ENCODE measurements around the gene PEX11A. TPM values are rescaled to one million over a fixed set of nuclear protein-coding genes. Genes with fewer than 3 reads are reported as not detected.

Gene PEX11A
- total RNA-seq, 1 experiment from 2014 or later = 1.3 TPM

DNA sequence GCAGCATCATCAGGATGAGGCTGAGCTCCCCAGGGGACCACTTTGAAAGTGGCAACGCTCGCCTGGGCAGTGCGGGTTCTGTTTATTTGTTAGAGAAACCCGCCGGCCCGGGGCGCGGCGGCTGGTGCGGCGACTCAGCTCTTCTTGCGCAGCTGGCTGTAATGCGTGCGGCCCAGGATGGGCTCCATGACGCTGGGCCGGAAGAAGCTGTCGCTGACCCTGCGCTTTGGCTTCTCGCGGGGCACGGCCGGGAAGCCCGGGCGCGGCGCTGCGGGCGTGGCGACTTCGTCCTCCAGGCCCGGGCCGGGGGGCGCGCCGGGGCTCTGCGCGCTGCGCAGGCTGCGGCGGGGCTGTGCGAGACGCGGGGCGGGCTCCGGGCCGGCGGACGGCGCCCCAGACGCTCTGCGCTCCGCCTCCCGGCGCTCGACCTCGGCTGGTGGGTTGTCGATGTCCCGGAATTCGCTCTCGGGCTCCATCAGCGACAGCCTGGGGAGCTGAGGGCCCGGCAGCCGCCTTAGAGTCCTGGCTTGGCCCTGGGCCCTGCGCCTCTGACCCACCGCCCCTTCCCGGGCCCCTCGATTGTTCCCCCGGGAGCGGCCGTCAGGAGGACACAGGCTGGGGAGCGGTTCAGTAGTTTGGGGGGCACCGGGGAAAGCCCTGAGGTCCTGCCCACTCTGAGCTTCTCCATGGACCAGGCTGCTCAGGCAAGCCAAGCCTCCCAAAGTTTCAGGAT is 24.9 kb downstream of the PEX11A start:
- peak overlapping the region; percentile 31 for H3K4me2 ChIP-seq (ENCODE audit: insufficient read depth, insufficient read length, low read length)
- DNase-seq = peak; percentile 64
- H3K27ac ChIP-seq (ENCODE audit: insufficient read length, low read depth, low read length) = no peak overlapping the region
- no peak overlapping the region for H2AFZ ChIP-seq (ENCODE audit: low read length)
- no peak overlapping the region for H2BK20ac ChIP-seq (ENCODE audit: low read depth, low read length, poor library complexity, severe bottlenecking)
- no peaks in the 10 kb centered on the region; the same call in 1 of the 2 replicates for H3K27me3 ChIP-seq (ENCODE audit: insufficient read depth, low read length)
- WGBS (ENCODE audit: extremely low coverage, insufficient read length, low lambda C conversion rate) = no CpG with 5 or more reads among the region's 72 CpGs
- no peak overlapping the region for H4K8ac ChIP-seq (replicated peaks; ENCODE audit: insufficient read length, low read depth, low read length)
- Mint-ChIP-seq H3K4me3 (peak overlapping the region; percentile 48 to 51; a peak in 3 of 5 replicates), H3K36me3 (ENCODE audit: insufficient read depth in 1 of 3, low read depth in 3 of 3) (no peaks in the 10 kb centered on the region; a peak in 1 of 7 replicates), H3K9me3 (no peaks in the 10 kb centered on the region), H3K4me1 (peaks cover 9 to 20% of the 10 kb centered on the region in 2 experiments), H3K27ac (no peak overlapping the region), H3K27me3 (ENCODE audit: low read depth) (peaks cover 37% of the 10 kb centered on the region)
- no peak overlapping the region for H3K18ac ChIP-seq (ENCODE audit: insufficient read length, low read depth, low read length)
- H3K9me3 ChIP-seq (ENCODE audit: control insufficient read depth, low read depth, low read length) = no peaks in the 10 kb centered on the region
- no peak overlapping the region for H3K9ac ChIP-seq (ENCODE audit: extremely low read depth, insufficient read length, low read length)
- H3K79me1 ChIP-seq (ENCODE audit: insufficient read depth, low read depth, low read length, poor library complexity, severe bottlenecking) = no peaks in the 10 kb centered on the region
- H3T11ph ChIP-seq (ENCODE audit: low read length) = no peak overlapping the region
- no peak overlapping the region for H3K14ac ChIP-seq (ENCODE audit: insufficient read depth, low read length)
- no peak overlapping the region for H3K56ac ChIP-seq (ENCODE audit: insufficient read length, low read depth, low read length)
- TF ChIP-seq, protein P1, sequence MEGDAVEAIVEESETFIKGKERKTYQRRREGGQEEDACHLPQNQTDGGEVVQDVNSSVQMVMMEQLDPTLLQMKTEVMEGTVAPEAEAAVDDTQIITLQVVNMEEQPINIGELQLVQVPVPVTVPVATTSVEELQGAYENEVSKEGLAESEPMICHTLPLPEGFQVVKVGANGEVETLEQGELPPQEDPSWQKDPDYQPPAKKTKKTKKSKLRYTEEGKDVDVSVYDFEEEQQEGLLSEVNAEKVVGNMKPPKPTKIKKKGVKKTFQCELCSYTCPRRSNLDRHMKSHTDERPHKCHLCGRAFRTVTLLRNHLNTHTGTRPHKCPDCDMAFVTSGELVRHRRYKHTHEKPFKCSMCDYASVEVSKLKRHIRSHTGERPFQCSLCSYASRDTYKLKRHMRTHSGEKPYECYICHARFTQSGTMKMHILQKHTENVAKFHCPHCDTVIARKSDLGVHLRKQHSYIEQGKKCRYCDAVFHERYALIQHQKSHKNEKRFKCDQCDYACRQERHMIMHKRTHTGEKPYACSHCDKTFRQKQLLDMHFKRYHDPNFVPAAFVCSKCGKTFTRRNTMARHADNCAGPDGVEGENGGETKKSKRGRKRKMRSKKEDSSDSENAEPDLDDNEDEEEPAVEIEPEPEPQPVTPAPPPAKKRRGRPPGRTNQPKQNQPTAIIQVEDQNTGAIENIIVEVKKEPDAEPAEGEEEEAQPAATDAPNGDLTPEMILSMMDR (conservative IDR thresholded peaks at IDR 0.05) = no peak
- no peak overlapping the region for H4K5ac ChIP-seq (ENCODE audit: insufficient read length, low read depth, low read length)
- no peaks in the 10 kb centered on the region for H3K4me1 ChIP-seq (ENCODE audit: insufficient read depth, low read length)
- no peak overlapping the region for H2BK12ac ChIP-seq (ENCODE audit: insufficient read length, low read depth, low read length)
- no peak overlapping the region for H4K91ac ChIP-seq (ENCODE audit: insufficient read length, low read depth, low read length)
- H2BK15ac ChIP-seq (ENCODE audit: low read depth, low read length) = no peak overlapping the region
- no peaks in the 10 kb centered on the region for H4K20me1 ChIP-seq (ENCODE audit: control insufficient read depth, insufficient read depth, insufficient read length)
- no peak overlapping the region for H2BK120ac ChIP-seq (ENCODE audit: low read depth, low read length, poor library complexity, severe bottlenecking)
- no peak overlapping the region for H2AK5ac ChIP-seq (ENCODE audit: insufficient read length, low read length)
- H3K79me2 ChIP-seq (ENCODE audit: insufficient read depth, low read length) = no peaks in the 10 kb centered on the region
- no peaks in the 10 kb centered on the region for H3K23me2 ChIP-seq (ENCODE audit: insufficient read length, low read depth, low read length, poor library complexity, severe bottlenecking)
- no peak overlapping the region for H3K4ac ChIP-seq (ENCODE audit: low read depth, low read length)
- H3K23ac ChIP-seq (ENCODE audit: insufficient read length, low read depth, low read length) = no peak overlapping the region
- H2BK5ac ChIP-seq (ENCODE audit: insufficient read length, low read length) = no peak overlapping the region

Measured in H9 (cell line).